G401 (cell line): ENCODE data around the gene ABLIM2. TPM values are rescaled to one million over a fixed set of nuclear protein-coding genes. Genes with fewer than 3 reads are reported as not detected.

Experiments
- DNase-seq: peaks from one replicate; pipeline ENCODE4 v3.0.0-alpha.2; 2015; ENCODE audit warnings: low spot score
- in situ Hi-C: cut with HindIII; loops from 2 replicates; pipeline ENCODE4 v1.10.0; 2016; ENCODE audit warnings: low sequenced_read_pairs, mixed read lengths
- total RNA-seq: library from RNA; depleted of rRNA; stranded (reverse); fragments of >200 nt; shearing (Covaris generic); gene quantifications from 2 replicates; pipeline ENCODE4 v1.2.3, GENCODE V29; 2014

ABLIM2 gene
- total RNA-seq, 1 experiment from 2014 or later: 1.3 TPM

DNA sequence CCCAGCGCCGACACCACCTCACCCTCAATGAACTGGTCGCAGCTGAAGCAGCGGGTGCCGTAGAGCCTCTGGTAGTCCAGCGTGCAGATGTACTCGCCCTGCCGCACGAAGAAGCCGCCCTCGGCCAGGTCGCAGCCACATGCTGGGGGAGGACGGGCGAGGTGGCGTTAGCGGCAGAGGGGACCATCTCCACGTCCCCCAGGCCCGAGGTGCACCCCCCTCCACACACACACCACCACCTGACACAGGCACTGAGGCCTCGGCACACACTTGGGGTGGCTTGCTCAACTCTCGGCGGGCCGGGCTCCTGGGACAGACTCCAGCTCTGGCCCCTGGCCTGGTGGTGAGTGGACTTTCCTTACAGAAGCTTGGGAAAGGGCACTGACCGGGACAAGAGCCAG lies 61.5 kb downstream of the ABLIM2 start:
- in situ Hi-C loops: no loop called here
- DNase-seq: no peak

DNA sequence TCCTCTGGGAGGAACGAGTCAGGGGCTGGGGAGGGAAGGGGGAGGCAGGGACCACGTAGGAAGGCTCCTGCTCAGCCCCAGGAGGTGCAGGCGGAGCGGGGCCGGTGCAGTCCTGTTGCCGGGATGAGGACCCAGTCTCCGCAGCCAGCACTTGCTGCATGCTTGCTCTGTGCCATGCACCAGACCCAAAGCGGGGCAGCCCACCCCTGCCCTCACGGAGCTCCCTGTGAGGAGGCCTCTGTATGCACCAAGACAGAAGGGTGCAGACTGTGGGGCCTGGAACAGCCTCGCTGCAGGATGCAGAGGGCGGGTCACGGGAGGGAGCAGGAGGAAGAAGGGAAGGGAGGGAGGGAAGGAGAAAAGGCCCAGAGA lies 61.9 kb downstream of the ABLIM2 start:
- in situ Hi-C loops: no loop called here
- no peak for DNase-seq

GRCh38 chr4:8095956-8096689 lies 62.5 kb downstream of the ABLIM2 start:
- in situ Hi-C loops: no loop called here
- DNase-seq: no peak

DNA sequence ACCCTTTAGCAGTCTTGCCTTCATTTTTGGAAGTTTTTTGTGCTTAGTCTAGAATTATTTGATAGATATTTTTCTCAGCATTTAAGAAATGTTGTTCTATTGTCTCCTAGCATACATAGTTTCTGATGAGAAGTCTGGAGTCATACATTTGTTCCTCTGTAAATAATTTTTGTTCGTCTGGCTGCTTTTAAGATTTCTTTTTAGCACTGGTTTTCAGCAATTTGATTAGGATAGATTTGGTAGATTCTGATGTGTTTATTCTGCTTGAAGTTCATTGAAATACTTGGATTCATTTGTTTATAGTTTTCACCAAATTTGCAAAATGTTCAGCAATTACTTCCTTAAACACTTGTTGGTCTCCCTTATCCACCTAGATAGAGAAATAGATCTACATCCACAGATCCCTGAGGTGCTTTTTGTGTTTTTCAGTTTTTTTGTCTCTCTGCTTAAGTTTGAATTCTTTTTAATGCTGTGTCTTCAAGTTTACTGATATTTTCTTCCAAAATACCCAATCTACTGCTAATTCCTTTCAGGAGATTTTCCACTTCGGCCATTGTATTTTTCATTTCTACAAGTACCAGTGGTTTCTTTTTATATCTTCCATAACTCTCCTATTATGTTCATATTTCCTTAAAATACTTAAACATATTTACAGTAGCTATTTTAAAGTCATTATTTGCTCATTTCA lies 64.9 kb downstream of the ABLIM2 start:
- no peak for DNase-seq
- in situ Hi-C loops: no loop called here

DNA sequence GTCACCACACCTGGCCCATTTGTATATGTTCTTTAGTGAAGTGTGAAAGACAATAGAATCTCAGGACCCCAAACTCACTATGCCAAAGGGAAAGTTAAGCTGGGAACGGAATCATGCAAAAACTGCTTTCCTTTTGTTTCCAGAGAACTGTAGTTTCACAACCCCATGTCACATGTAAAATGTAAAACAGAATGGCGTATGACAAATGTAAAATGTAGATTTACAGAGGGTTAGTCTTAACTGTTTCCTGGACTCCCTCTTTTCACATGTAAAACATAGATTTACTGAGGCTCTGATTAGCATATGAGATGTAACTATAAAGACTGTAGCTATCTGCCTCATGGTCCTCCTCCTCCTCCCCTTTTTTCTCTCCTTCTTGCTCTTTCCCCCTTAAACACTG lies 66.3 kb downstream of the ABLIM2 start:
- no peak for DNase-seq
- in situ Hi-C loops: no loop called here

DNA sequence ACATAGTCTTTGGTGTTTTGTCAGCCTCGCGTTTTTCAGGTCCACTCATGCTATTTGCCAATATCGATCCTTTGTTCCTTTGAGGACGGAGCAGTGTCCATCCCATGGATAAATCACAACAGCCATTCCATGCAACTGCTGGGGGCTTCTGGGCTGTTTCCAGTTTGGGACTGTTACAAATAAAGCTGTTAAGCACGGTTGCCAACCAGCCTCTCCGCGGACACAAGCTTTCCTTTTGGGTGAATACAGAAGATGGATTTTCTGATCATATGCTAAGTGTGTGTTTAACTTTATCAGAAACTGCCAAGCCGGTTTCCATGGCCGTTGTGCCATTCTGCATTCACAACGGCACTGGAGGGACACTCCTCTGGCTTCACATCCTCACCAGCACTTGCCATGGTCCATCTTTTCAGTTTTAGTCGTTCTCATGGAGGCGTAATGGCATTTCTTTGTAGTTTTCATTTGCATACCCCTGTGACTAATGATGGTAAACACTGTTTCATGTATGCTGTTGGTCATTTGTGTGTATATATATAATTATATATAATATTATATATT lies 67.8 kb downstream of the ABLIM2 start:
- in situ Hi-C loops: no loop called here
- DNase-seq: no peak

- in situ Hi-C loops: no loop called here
- DNase-seq: no peak
These were observed 68.3 kb downstream of the ABLIM2 start for GRCh38 chr4:8090312-8090711.

DNA sequence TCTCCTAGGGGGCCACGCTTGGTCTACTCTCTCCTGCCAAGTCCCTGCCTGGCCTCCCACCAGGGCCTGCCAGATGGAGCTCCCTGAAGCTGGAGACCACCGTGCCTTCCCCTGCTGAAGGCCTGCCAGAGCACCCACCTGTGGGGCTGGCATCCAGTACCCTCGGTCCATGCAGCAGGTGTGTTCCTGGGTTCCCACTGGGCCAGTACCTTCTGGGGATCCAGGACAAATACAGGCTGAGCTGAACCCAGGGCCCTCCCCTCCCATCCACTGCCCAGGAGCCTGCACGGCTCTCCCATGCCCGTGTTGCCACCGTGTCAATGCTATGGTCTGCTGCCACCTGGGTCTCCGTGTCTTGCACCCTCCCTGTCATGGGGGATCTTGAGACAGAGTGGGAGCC lies 68.8 kb downstream of the ABLIM2 start:
- in situ Hi-C loops: no loop called here
- DNase-seq: no peak

DNA sequence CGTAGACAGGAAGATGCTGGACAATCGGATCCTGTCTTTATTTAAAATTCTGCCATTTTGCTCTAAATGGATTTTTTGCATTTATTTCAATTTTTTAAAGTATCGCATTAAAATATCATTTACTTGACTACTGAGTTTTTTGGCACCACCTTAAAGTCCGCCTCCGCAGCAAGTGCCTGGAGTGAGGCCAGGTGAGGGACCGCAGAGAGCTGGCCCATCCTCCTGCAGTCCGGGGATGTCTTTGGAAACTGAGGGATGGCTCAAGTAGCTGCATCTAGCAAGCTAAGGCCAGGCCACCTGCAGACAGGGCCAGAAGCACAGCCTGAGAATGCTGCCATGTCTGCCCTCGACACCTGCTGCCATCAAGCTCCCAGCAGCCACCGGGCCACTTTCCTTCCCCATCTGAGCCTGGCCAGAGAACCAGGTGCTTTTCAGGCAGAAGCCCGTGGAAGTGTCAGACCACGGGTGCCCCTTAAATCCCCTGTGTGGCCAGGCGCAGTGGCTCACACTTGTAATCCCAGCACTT lies 69.6 kb downstream of the ABLIM2 start:
- DNase-seq: no peak
- in situ Hi-C loops: no loop called here

DNA sequence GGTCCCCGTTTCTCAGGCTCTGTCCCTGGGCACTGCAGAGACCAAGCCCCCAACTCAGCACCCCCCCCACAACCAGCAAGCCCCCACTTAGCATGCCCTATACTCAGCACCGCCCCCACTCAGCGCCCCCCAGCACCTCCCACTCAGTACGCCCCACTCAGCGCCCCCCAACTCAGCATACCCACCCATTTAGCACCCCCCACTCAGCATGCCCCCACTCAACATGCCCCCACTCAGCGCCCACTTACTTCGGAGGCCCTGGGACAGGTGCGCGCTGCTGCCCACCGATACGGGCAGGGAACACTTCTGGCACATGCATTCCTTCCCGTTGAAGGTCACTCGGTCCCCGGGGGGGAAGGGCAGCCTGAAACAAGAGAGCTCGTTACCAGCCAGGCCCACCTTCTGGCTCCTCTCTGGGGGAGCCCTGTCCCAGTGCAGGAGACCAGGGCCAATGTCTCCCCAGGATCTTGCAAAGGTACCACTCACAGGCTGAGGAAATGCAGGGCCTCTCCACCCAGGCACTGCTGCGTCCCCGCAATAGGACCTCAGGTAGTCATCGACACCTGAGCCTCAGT lies 70.6 kb downstream of the ABLIM2 start:
- DNase-seq: no peak
- in situ Hi-C loops: no loop called here

DNA sequence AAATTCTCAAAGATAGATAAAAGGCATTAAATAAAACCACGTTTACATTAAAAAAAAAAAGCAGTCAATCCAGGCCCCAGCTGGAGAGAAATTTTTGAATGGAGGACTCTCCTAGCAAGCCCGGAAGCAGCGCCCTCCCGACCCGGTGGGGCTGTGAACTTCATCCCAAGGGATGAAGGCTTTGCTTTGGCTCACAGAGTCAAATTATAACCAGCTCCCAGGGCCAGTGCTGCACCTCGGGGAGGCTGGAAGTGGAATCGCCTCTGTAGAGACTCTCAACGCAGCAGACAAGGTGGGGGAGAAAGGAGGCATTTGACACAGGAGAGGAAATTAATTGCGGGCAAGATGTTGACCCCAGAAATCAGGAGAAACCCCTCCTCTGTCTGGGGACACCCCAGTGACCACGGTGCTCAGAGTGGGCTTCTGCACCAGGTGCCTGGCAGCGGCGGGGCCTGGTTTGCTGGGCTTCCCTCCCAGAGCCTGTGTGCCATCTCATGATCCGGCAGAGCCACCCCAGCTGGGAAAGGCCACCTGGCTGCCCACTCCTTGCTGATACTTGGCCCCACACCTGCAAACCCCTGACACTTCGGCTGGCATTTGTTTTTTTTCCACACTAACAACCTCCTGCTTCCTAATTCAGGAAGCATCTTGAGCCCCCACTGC lies 71.7 kb downstream of the ABLIM2 start:
- no peak for DNase-seq
- in situ Hi-C loops: no loop called here

DNA sequence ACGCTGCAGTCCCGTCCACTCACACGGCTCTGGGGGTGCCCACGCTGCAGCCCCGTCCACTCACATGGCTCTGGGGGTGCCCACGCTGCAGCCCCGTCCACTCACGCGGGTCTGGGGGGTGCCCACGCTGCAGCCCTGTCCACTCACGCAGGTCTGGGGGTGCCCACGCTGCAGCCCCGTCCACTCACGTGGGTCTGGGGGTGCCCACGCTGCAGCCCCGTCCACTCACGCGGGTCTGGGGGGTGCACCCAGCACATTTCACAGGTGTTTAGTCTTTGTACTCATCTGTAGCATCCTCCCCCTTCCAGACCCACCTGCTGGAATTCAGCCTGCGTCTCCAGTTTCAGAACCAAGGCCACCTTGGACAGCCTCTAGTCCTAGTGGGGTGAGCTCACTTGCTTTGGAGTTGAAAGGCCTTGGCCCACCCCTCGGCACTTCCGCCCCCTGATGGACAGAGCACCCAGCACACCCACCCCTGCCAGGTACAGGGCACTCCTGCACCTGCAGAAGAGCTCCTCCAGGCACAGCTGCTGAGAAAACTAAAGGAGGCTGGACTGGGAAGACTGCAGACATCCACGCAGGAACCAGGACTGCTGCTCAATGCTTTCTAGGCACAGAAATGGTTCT lies 73.0 kb downstream of the ABLIM2 start:
- in situ Hi-C loops: no loop called here
- no peak for DNase-seq

DNA sequence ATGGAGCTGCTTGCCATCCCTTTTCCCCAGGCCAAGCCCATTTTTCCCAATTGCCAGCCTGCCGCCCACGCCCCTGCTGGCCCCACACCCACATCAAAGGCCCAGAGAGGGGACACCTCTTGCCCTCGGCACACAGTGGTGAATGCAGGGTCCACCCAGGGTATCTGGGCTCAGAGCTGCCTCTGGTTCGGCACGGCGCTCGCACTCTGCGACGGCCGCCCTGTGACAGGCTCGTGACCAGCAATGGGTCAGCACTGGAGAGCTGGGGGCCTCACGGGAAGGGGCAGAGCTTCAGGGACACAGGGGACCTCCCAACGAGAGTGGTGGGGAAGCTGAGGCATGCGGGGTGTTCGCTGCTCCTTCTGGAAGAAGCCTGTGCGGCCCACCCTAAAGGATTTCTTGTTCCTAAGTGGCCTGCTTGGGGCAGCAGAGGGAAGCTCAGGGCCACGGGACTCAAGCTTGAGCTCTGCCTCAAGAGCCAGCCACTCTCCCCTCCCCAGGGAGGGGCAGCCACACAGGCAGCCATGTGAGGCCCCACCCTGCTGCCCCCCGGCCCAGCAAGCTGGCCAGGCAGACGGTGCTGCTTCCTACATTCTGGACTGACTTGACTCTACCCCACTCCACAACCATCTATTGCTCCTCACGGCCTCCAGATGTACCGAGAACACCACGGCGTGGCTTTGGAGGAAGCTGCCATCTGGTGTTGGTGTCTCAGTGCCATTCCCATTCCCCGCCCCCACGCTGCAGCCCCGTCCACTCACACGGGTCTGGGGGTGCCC lies 73.7 kb downstream of the ABLIM2 start:
- no peak for DNase-seq
- in situ Hi-C loops: no loop called here

DNA sequence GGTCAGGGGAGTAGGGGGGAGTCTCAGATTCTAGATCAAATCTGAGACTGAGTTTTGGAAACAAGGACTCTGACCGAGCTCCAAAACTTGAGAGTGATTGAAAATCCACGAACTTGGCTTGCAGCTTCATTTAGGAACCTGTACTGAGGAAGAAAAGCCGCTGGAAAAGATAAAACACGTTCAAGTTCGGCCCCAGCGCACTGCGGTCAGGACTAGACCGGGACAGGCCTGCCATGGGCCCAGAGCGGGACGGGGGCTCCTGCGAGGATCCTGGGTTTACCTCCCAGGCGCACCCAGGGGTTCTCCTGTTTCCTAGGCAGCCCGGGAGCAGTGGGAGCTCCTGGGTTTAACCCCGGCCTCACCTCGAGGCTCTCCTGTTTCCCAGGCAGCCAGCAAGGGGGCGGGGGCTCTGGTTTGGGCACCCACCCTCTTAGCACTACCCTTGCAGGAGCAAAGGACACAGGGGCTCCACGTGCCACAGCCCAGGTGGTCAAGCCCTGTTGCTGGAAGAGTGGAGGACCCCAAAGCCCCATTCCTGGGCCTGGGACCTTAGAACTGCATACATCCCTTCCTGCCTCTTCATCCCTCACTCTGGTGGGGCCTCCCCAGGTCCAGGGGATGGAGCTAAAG lies 74.5 kb downstream of the ABLIM2 start:
- in situ Hi-C loops: no loop called here
- DNase-seq: no peak

- in situ Hi-C loops: no loop called here
- DNase-seq: no peak
These were observed 75.4 kb downstream of the ABLIM2 start for GRCh38 chr4:8083086-8083825.

GRCh38 chr4:8082517-8083055 lies 76.0 kb downstream of the ABLIM2 start:
- in situ Hi-C loops: no loop called here
- DNase-seq: no peak
